H1 (cell line): ENCODE data around the gene PRSS50. TPM values are rescaled to one million over a fixed set of nuclear protein-coding genes. Genes with fewer than 3 reads are reported as not detected.
A peak's percentile ranks its signal among the peaks of the same experiment; 100 is the strongest.

Source experiments
- CTCF ChIA-PET: fragments of 300-600 bp; sonication (Branson Sonifier 250); formaldehyde crosslinking; loops from one replicate; lab custom pipeline; 2021; ENCODE audit not compliant: partially characterized antibody; lab: Charles Lee
- POLR2A ChIA-PET: fragments of 300-600 bp; sonication (Branson Sonifier 250); formaldehyde crosslinking; loops from one replicate; lab custom pipeline; 2021; ENCODE audit warnings: inconsistent platforms; ENCODE audit not compliant: partially characterized antibody; lab: Charles Lee
- DNase-seq, 2 experiments: peaks; one replicate each; pipeline versions ENCODE4 v3.0.0 to v3.0.0-alpha.2; 2010 to 2022; ENCODE audit warnings: low spot score in 2 of 2, low read depth in 1 of 2, mixed read lengths in 1 of 2
- FAIRE-seq: peaks from 2 replicates; lab custom pipeline; 2011; peaks lifted over from hg19 to GRCh38; lab: Jason Lieb, UNC
- H2AFZ ChIP-seq: 2 replicates; pipeline ENCODE4 v1.8.1; 2012; ENCODE audit warnings: low read length, inconsistent platforms
- H2AK5ac ChIP-seq: 2 replicates; pipeline ENCODE4 v1.6.1; 2013; ENCODE audit warnings: low read depth, low read length
- H2BK120ac ChIP-seq: replicated peaks from 2 replicates; pipeline ENCODE3; 2013; ENCODE audit warnings: low read depth, low read length, inconsistent platforms
- H2BK12ac ChIP-seq: 2 replicates; pipeline ENCODE4 v1.6.1; 2013; ENCODE audit warnings: low read depth, low read length
- H2BK15ac ChIP-seq: 2 replicates; pipeline ENCODE4 v1.6.1; 2013; ENCODE audit warnings: low read length
- H2BK20ac ChIP-seq: 2 replicates; pipeline ENCODE4 v1.6.1; 2013; ENCODE audit warnings: low read length
- H2BK5ac ChIP-seq: 2 replicates; pipeline ENCODE4 v1.6.1; 2013; ENCODE audit warnings: low read depth, low read length
- H3K14ac ChIP-seq: 2 replicates; pipeline ENCODE4 v1.6.1; 2013; ENCODE audit warnings: inconsistent platforms; ENCODE audit not compliant: insufficient read length
- H3K18ac ChIP-seq: 2 replicates; pipeline ENCODE4 v1.6.1; 2013; ENCODE audit warnings: low read length; ENCODE audit errors: extremely low read depth
- H3K23ac ChIP-seq: 2 replicates; pipeline ENCODE4 v1.6.1; 2013; ENCODE audit warnings: inconsistent platforms; ENCODE audit not compliant: insufficient read length
- H3K23me2 ChIP-seq: 2 replicates; pipeline ENCODE4 v1.6.1; 2013; ENCODE audit warnings: low read depth, low read length
- H3K27ac ChIP-seq: 2 replicates; pipeline ENCODE4 v1.6.1; 2011; ENCODE audit warnings: low read depth, low read length, inconsistent platforms
- H3K27me3 ChIP-seq, 4 experiments: replicated peaks in 1 of 4; 1 replicate in 1 of 4; 2 replicates in 3 of 4; pipeline versions ENCODE4 v1.6.1 to v1.8.1; 2011 to 2013; ENCODE audit warnings: low read length in 3 of 4, mild to moderate bottlenecking in 3 of 4, inconsistent platforms in 2 of 4, mixed read lengths in 2 of 4, moderate library complexity in 1 of 4; ENCODE audit not compliant: control insufficient read depth in 3 of 4, insufficient read depth in 3 of 4; ENCODE audit errors: extremely low read depth in 1 of 4
- H3K36me3 ChIP-seq, 4 experiments: 2 replicates each; pipeline versions ENCODE4 v1.6.1 to v1.8.1; 2011 to 2013; ENCODE audit warnings: mild to moderate bottlenecking in 4 of 4, low read length in 3 of 4, moderate library complexity in 2 of 4, control low read depth in 1 of 4, inconsistent platforms in 1 of 4; ENCODE audit not compliant: insufficient read depth in 4 of 4, control insufficient read depth in 2 of 4
- H3K4ac ChIP-seq: replicated peaks from 2 replicates; pipeline ENCODE3; 2013; ENCODE audit warnings: low read length, low read depth, mixed read lengths, inconsistent platforms; ENCODE audit not compliant: insufficient read length
- H3K4me1 ChIP-seq, 4 experiments: replicated peaks in 1 of 4; 1 replicate in 1 of 4; 2 replicates in 3 of 4; pipeline versions ENCODE4 v1.6.1 to v1.8.1; 2011 to 2013; ENCODE audit warnings: low read length in 3 of 4, inconsistent platforms in 2 of 4, mixed read lengths in 1 of 4; ENCODE audit not compliant: insufficient read depth in 4 of 4, control insufficient read depth in 3 of 4
- H3K4me2 ChIP-seq, 2 experiments: 2 replicates each; pipeline versions ENCODE4 v1.6.1 to v1.8.1; 2011 to 2013; ENCODE audit warnings: low read depth in 2 of 2, low read length in 2 of 2, control low read depth in 1 of 2, inconsistent platforms in 1 of 2, mild to moderate bottlenecking in 1 of 2; ENCODE audit not compliant: insufficient read depth in 1 of 2
- H3K4me3 ChIP-seq, 4 experiments: fragments of 200-600, 300-600 bp in 1 of 4; sonication (generic), shearing (Covaris generic), sonication (Bioruptor Twin) in 1 of 4; 2 replicates each; pipeline versions ENCODE4 v1.5.1 to v1.8.1; 2011 to 2016; ENCODE audit warnings: low read length in 4 of 4, low read depth in 3 of 4, control low read depth in 2 of 4, inconsistent platforms in 2 of 4, mild to moderate bottlenecking in 2 of 4, mixed read lengths in 1 of 4, moderate library complexity in 1 of 4; ENCODE audit not compliant: insufficient read depth in 2 of 4; ENCODE audit errors: extremely low read depth in 1 of 4
- H3K56ac ChIP-seq: replicated peaks from 2 replicates; pipeline ENCODE3; 2013; ENCODE audit warnings: low read depth, mild to moderate bottlenecking, mixed read lengths, low read length, inconsistent platforms; ENCODE audit not compliant: insufficient read length
- H3K79me1 ChIP-seq: 2 replicates; pipeline ENCODE4 v1.6.1; 2013; ENCODE audit warnings: low read depth, low read length, control low read depth
- H3K79me2 ChIP-seq, 2 experiments: 2 replicates each; pipeline versions ENCODE4 v1.6.1 to v1.8.1; 2012 to 2013; ENCODE audit warnings: low read length in 2 of 2, mild to moderate bottlenecking in 2 of 2, inconsistent platforms in 1 of 2; ENCODE audit not compliant: insufficient read depth in 2 of 2, control insufficient read depth in 1 of 2
- H3K9ac ChIP-seq, 4 experiments: replicated peaks in 1 of 4; 1 replicate in 1 of 4; 2 replicates in 3 of 4; pipeline versions ENCODE4 v1.6.1 to v1.8.1; 2011 to 2013; ENCODE audit warnings: low read depth in 3 of 4, low read length in 3 of 4, control low read depth in 2 of 4, mild to moderate bottlenecking in 2 of 4, moderate library complexity in 2 of 4, inconsistent platforms in 1 of 4; ENCODE audit errors: extremely low read depth in 1 of 4
- H3K9me3 ChIP-seq, 2 experiments: 2 replicates each; pipeline versions ENCODE4 v1.6.1 to v1.8.1; 2012 to 2013; ENCODE audit warnings: mild to moderate bottlenecking in 2 of 2, moderate library complexity in 2 of 2, control low read depth in 1 of 2, inconsistent platforms in 1 of 2, low read depth in 1 of 2, low read length in 1 of 2, mixed read lengths in 1 of 2; ENCODE audit not compliant: insufficient read depth in 2 of 2
- H4K20me1 ChIP-seq, 2 experiments: replicated peaks in 1 of 2; 2 replicates each; pipeline versions ENCODE3 to v1.8.1; 2011 to 2013; ENCODE audit warnings: inconsistent platforms in 2 of 2, low read length in 2 of 2, mild to moderate bottlenecking in 1 of 2; ENCODE audit not compliant: insufficient read depth in 2 of 2, control insufficient read depth in 1 of 2
- H4K5ac ChIP-seq: 2 replicates; pipeline ENCODE4 v1.6.1; 2013; ENCODE audit warnings: low read length, low read depth, mixed read lengths, inconsistent platforms; ENCODE audit not compliant: insufficient read length
- H4K8ac ChIP-seq: 2 replicates; pipeline ENCODE4 v1.8.0; 2013; ENCODE audit warnings: mild to moderate bottlenecking, moderate library complexity, low read length, inconsistent platforms; ENCODE audit not compliant: insufficient read depth; ENCODE audit errors: extremely low read depth
- H4K91ac ChIP-seq: replicated peaks from 2 replicates; pipeline ENCODE3; 2013; ENCODE audit warnings: low read length, mixed read lengths, inconsistent platforms; ENCODE audit not compliant: insufficient read length
- CTCF ChIP-seq, 3 experiments: IDR thresholded peaks; 1 replicate in 2 of 3; 2 replicates in 1 of 3; pipeline versions ENCODE4 v1.5.1 to v1.6.1; 2011; ENCODE audit warnings: low read length in 3 of 3, mild to moderate bottlenecking in 3 of 3, inconsistent platforms in 2 of 3, low read depth in 1 of 3, moderate library complexity in 1 of 3; ENCODE audit not compliant: insufficient read depth in 1 of 3; ENCODE audit errors: control extremely low read depth in 1 of 3
- JUN ChIP-seq: IDR thresholded peaks from 2 replicates; pipeline ENCODE4 v1.6.1; 2011; ENCODE audit warnings: low read depth, mild to moderate bottlenecking, improper control_type of control experiment, low read length
- WGBS, 2 experiments: shearing (Covaris generic) in 1 of 2; methylation state at CpG; one replicate each; pipeline versions ENCODE4 v1.1.6 to v1.1.7; 2013 to 2015; ENCODE audit warnings: low lambda C conversion rate in 2 of 2, mixed read lengths in 2 of 2, inconsistent platforms in 1 of 2, low coverage in 1 of 2, missing lambda C conversion rate in 1 of 2; ENCODE audit not compliant: insufficient replicate concordance in 2 of 2, insufficient coverage in 1 of 2, insufficient read length in 1 of 2; ENCODE audit errors: extremely low coverage in 1 of 2, missing lambda C conversion rate in 1 of 2; 5-methylcytosine and 5-hydroxymethylcytosine counted together
- polyA plus RNA-seq, 7 experiments: library from polyadenylated mRNA; depleted of rRNA in 3 of 7; stranded (reverse) in 5 of 7; unstranded in 2 of 7; fragments of >200 nt in 5 of 7; fragments of 200-250 nt in 2 of 7; gene quantifications; 1 replicate in 5 of 7; 2 replicates in 1 of 7; 4 replicates in 1 of 7; pipeline versions ENCODE4 v1.2.1 to v1.2.3, GENCODE V29; 2011 to 2013; ENCODE audit warnings: missing spikeins in 2 of 7, mixed read lengths in 2 of 7
- total RNA-seq: library from RNA; stranded (reverse); fragmentation: NEBNext Ultra II Directional; extraction: Animal tissue kit (Norgen Biotek cat#: 25700); gene quantifications from 2 replicates; pipeline ENCODE4 v1.2.1, GENCODE V29; 2021

PRSS50 gene
- total and polyA plus RNA-seq, 2 of the 8 experiments (the other 6 are each of a cell fraction or from before 2014, with no cell fraction given) = 0.47 to 0.71 TPM

- Histone ChIP-seq H2BK5ac (0 out of 2 replicates have a peak overlapping the region, but pooled peaks have one; percentile 44), H3K36me3 (no peaks in the 10 kb centered on the region), H2AFZ (no peak overlapping the region), H3K4ac (no peak overlapping the region), H2BK20ac (no peak overlapping the region), H2BK12ac (no peak overlapping the region), H3K14ac (no peak overlapping the region), H3K9ac (no peak overlapping the region), H3K9me3 (no peaks in the 10 kb centered on the region), H3K4me1 (no peaks in the 10 kb centered on the region), H4K20me1 (no peaks in the 10 kb centered on the region), H3K79me2 (no peaks in the 10 kb centered on the region), H3K4me3 (no peak overlapping the region), H3K18ac (no peak overlapping the region), H3K27me3 (no peaks in the 10 kb centered on the region; a peak in 1 of 7 replicates), H3K79me1 (no peaks in the 10 kb centered on the region), H2BK15ac (0 out of 2 replicates have a peak overlapping the region, but pooled peaks have one; percentile 46), H4K91ac (no peak overlapping the region), H4K8ac (peak overlapping the region; percentile 37), H3K23me2 (no peaks in the 10 kb centered on the region), H4K5ac (no peak overlapping the region), H2AK5ac (no peak overlapping the region), H3K4me2 (no peak overlapping the region), H3K23ac (no peak overlapping the region)
- FAIRE-seq (no peak), DNase-seq (peak in 1 of 2 experiments; percentile 35)
- ChIA-PET CTCF (interaction anchor here (0.5 to 4.3 kb wide), 12 partner anchors 7 to 821 kb away, joined by 3 to 21 read pairs (median 4); no protein-coding TSS in a partner anchor), POLR2A (interaction anchor here (0.7 to 0.8 kb wide), 3 partner anchors 15 to 84 kb away, joined by 3 read pairs; no protein-coding TSS in a partner anchor)
- 86% methylated on average over 16 of the region's 17 CpGs; no CpG with 5 or more reads in 1 of the 2 experiments for WGBS, 2 experiments
- TF ChIP-seq CTCF (IDR thresholded peaks at IDR 0.05; ENCODE audit: control extremely low read depth in 1 of 3, insufficient read depth in 1 of 3, low read depth in 1 of 3, low read length in 3 of 3) (peak in 1 of 3 experiments; percentile 1; a peak in 1 of 4 replicates), JUN (no peak)
- TF ChIP-seq, all 59 proteins: peak for 1
- Histone ChIP-seq H3K27ac (no peak overlapping the region), H3K56ac (no peak overlapping the region), H2BK120ac (no peak overlapping the region)
Observed at GRCh38 chr3:46670000-46670890, 47.4 kb downstream of the PRSS50 start.
